K562 (cell line): ENCODE data around the gene STARD13. TPM values are rescaled to one million over a fixed set of nuclear protein-coding genes. Genes with fewer than 3 reads are reported as not detected.

ENCODE experiments used
- ATAC-seq: fragments of 200-7000 bp; cut with Tn5 transposase; 3 replicates; pipeline ENCODE4 v1.9.1; 2020; ENCODE audit warnings: moderate library complexity
- BruUV-seq: library from RNA; stranded (reverse); fragments of 400-500 nt; replicated peaks from 2 replicates; lab custom pipeline; 2021; lab: Mats Ljungman, UMichigan
- CTCF ChIA-PET: fragments of 300-600 bp; formaldehyde crosslinking; extraction: SDS; loops from one replicate; lab custom pipeline; 2021; ENCODE audit warnings: low intra/inter-chr PET ratio; lab: Yijun Ruan, JAX
- POLR2A ChIA-PET: fragments of 300-600, 350-650 bp; sonication (Branson Sonifier 250); formaldehyde crosslinking; extraction: SDS; loops from one replicate; lab custom pipeline; 2021; ENCODE audit warnings: antibody characterized with exemption, inconsistent platforms; lab: Yijun Ruan, JAX
- DNase-seq, 4 experiments: peaks; one replicate each; pipeline versions ENCODE4 v3.0.0 to v3.0.0-alpha.2; 2011 to 2018; ENCODE audit warnings: low spot score in 3 of 4, mixed read lengths in 3 of 4; ENCODE audit errors: extremely low read depth in 1 of 4
- FAIRE-seq: peaks from 2 replicates; lab custom pipeline; 2011; peaks lifted over from hg19 to GRCh38; lab: Jason Lieb, UNC
- H2AFZ ChIP-seq: 2 replicates; pipeline ENCODE4 v1.6.0; 2011; ENCODE audit warnings: low read depth, low read length, control low read depth, inconsistent platforms
- H3K27ac ChIP-seq: fragments of 200-600 bp; 3 replicates; pipeline ENCODE4 v1.8.0; 2011; ENCODE audit warnings: low read depth, mild to moderate bottlenecking, control low read depth, inconsistent platforms, low read length, moderate library complexity, mixed read lengths; ENCODE audit errors: extremely low read depth
- H3K27me3 ChIP-seq, 2 experiments: fragments of 300-600 bp in 1 of 2; 2 replicates in 1 of 2; 3 replicates in 1 of 2; pipeline versions ENCODE4 v1.6.0 to v1.8.0; 2011; ENCODE audit warnings: inconsistent platforms in 2 of 2, low read length in 2 of 2, mild to moderate bottlenecking in 1 of 2, mixed read lengths in 1 of 2, moderate library complexity in 1 of 2; ENCODE audit not compliant: control insufficient read depth in 2 of 2, insufficient read depth in 2 of 2
- H3K36me3 ChIP-seq: fragments of 300-600 bp; 3 replicates; pipeline ENCODE4 v1.8.0; 2011; ENCODE audit warnings: mild to moderate bottlenecking, low read length, inconsistent platforms; ENCODE audit not compliant: control insufficient read depth, insufficient read depth
- H3K4me1 ChIP-seq, 2 experiments: fragments of 200-600 bp in 1 of 2; replicated peaks in 1 of 2; 2 replicates in 1 of 2; 3 replicates in 1 of 2; pipeline versions ENCODE4 v1.5.1 to v1.8.0; 2011; ENCODE audit warnings: inconsistent platforms in 2 of 2, low read length in 2 of 2, mild to moderate bottlenecking in 1 of 2, mixed read lengths in 1 of 2, moderate library complexity in 1 of 2; ENCODE audit not compliant: control insufficient read depth in 2 of 2, insufficient read depth in 2 of 2
- H3K4me2 ChIP-seq: 2 replicates; pipeline ENCODE4 v1.6.1; 2011; ENCODE audit warnings: low read length, control low read depth, inconsistent platforms, mixed read lengths; ENCODE audit not compliant: insufficient read depth
- H3K4me3 ChIP-seq: fragments of 200-600 bp; sonication (generic), shearing (Covaris generic); 2 replicates; pipeline ENCODE4 v1.5.1; 2016; ENCODE audit warnings: control low read depth, inconsistent platforms
- H3K79me2 ChIP-seq: fragments of 200-600 bp; 3 replicates; pipeline ENCODE4 v1.8.0; 2011; ENCODE audit warnings: low read length, inconsistent platforms; ENCODE audit not compliant: control insufficient read depth, insufficient read depth
- H3K9ac ChIP-seq, 2 experiments: 2 replicates each; pipeline versions ENCODE4 v1.6.0 to v1.6.1; 2011; ENCODE audit warnings: low read depth in 2 of 2, low read length in 2 of 2, control low read depth in 1 of 2, inconsistent platforms in 1 of 2, mild to moderate bottlenecking in 1 of 2, mixed read lengths in 1 of 2; ENCODE audit not compliant: insufficient read depth in 1 of 2
- H3K9me1 ChIP-seq: one replicate; pipeline ENCODE4 v1.6.0; 2011; ENCODE audit warnings: inconsistent platforms, mild to moderate bottlenecking, low read length, moderate library complexity; ENCODE audit not compliant: control insufficient read depth, insufficient read depth
- H3K9me3 ChIP-seq: replicated peaks from 2 replicates; pipeline ENCODE4 v1.5.1; 2011; ENCODE audit warnings: low read depth, low read length, inconsistent platforms; ENCODE audit not compliant: control insufficient read depth, insufficient read depth
- H4K20me1 ChIP-seq: replicated peaks from 2 replicates; pipeline ENCODE4 v1.6.1; 2011; ENCODE audit warnings: low read length, inconsistent platforms, mixed read lengths; ENCODE audit not compliant: control insufficient read depth, insufficient read depth
- DIDO1 ChIP-seq: fragments of 450-650 bp; IDR thresholded peaks from 2 replicates; pipeline ENCODE4 v1.6.1; 2016; ENCODE audit warnings: low read depth, missing biosample characterization, missing genetic modification characterization
- IFI16 ChIP-seq: fragments of 250-450 bp; sonication (Bioruptor Pico); IDR thresholded peaks from 2 replicates; pipeline ENCODE4 v2.1.2; 2022; ENCODE audit warnings: mild to moderate bottlenecking, inconsistent platforms
- KAT7 ChIP-seq: sonication (generic); formaldehyde crosslinking; IDR thresholded peaks from 2 replicates; pipeline ENCODE4 v1.8.0; 2022; ENCODE audit warnings: missing genetic modification reagents, mild to moderate bottlenecking, borderline replicate concordance
- KDM2B ChIP-seq: fragments of 250-450 bp; sonication (Bioruptor Pico); IDR thresholded peaks from 2 replicates; pipeline ENCODE4 v1.8.0; 2021; ENCODE audit warnings: mild to moderate bottlenecking, moderate library complexity
- LCOR ChIP-seq: sonication (generic); formaldehyde crosslinking; IDR thresholded peaks from 2 replicates; pipeline ENCODE4 v1.8.0; 2022; ENCODE audit warnings: mild to moderate bottlenecking, missing genetic modification reagents
- MCM5 ChIP-seq: fragments of 450-650 bp; IDR thresholded peaks from 2 replicates; pipeline ENCODE4 v1.6.1; 2016; ENCODE audit warnings: low read depth
- NFIC ChIP-seq: fragments of 450-650 bp; IDR thresholded peaks from 2 replicates; pipeline ENCODE4 v1.6.1; 2017; ENCODE audit warnings: mild to moderate bottlenecking, inconsistent platforms
- POLR3G ChIP-seq: IDR thresholded peaks from 2 replicates; pipeline ENCODE4 v1.6.1; 2011; ENCODE audit not compliant: insufficient read length, insufficient replicate concordance; ENCODE audit errors: extremely low read depth
- RBFOX2 ChIP-seq: fragments of 200-400 bp; formaldehyde crosslinking; IDR thresholded peaks from 2 replicates; pipeline ENCODE4 v1.6.1; 2017; ENCODE audit warnings: low read depth, mild to moderate bottlenecking, low read length, moderate library complexity
- SAFB2 ChIP-seq: fragments of 200-400 bp; formaldehyde crosslinking; IDR thresholded peaks from 2 replicates; pipeline ENCODE4 v1.6.1; 2018; ENCODE audit warnings: borderline replicate concordance, low read length, low read depth, moderate library complexity; ENCODE audit not compliant: severe bottlenecking
- SMAD2 ChIP-seq: fragments of 150-350 bp; IDR thresholded peaks from 2 replicates; pipeline ENCODE4 v1.6.1; 2014; ENCODE audit warnings: low read depth, mild to moderate bottlenecking, low read length
- ZKSCAN3 ChIP-seq: fragments of 250-450 bp; sonication (Bioruptor Pico); IDR thresholded peaks from 2 replicates; pipeline ENCODE4 v1.4.0; 2020
- ZNF12 ChIP-seq: sonication (generic); formaldehyde crosslinking; IDR thresholded peaks from 2 replicates; pipeline ENCODE4 v1.4.0; 2020; ENCODE audit warnings: mild to moderate bottlenecking, missing genetic modification reagents
- ZNF143 ChIP-seq: sonication (generic); formaldehyde crosslinking; IDR thresholded peaks from 2 replicates; pipeline ENCODE4 v1.9.0; 2022; ENCODE audit warnings: mild to moderate bottlenecking, missing genetic modification reagents
- ZNF449 ChIP-seq: fragments of 250-450 bp; sonication (Bioruptor Pico); IDR thresholded peaks from 2 replicates; pipeline ENCODE4 v1.8.0; 2022; ENCODE audit warnings: moderate library complexity, mild to moderate bottlenecking, inconsistent platforms
- WGBS: fragments of 100-300 bp; shearing (Covaris generic); methylation state at CpG from one replicate; pipeline ENCODE4 v1.1.6; 2016; ENCODE audit warnings: low coverage, mixed read lengths; ENCODE audit not compliant: insufficient coverage; ENCODE audit errors: missing lambda C conversion rate; 5-methylcytosine and 5-hydroxymethylcytosine counted together
- in situ Hi-C: fragments of 300-500 bp; cut with MboI; formaldehyde crosslinking; loops from 4 replicates; pipeline ENCODE4 v1.15.0; 2018; ENCODE audit warnings: inconsistent platforms, mixed read lengths
- intact Hi-C: fragments of 100-400 bp; cut with micrococcal nuclease; formaldehyde crosslinking; loops from 2 replicates; pipeline ENCODE4 v1.14.2; 2022
- polyA plus RNA-seq, 8 experiments: library from polyadenylated mRNA; depleted of rRNA in 4 of 8; stranded (reverse) in 5 of 8; unstranded in 3 of 8; fragments of >200 nt; fragmentation: Nextera tagmentation in 2 of 8; fragmentation: Illumina TruSeq in 1 of 8; extraction: Ambion mirVana in 2 of 8; extraction: Trizol in 1 of 8; gene quantifications; 2 replicates each; pipeline versions ENCODE4 v1.2.1 to v1.2.3, GENCODE V29; 2011 to 2014; ENCODE audit warnings: inconsistent platforms in 1 of 8, missing spikeins in 1 of 8
- total RNA-seq, 7 experiments: library from RNA; depleted of rRNA in 6 of 7; stranded (reverse); fragments of >200 nt in 6 of 7; fragmentation: Illumina TruSeq in 2 of 7; extraction: Trizol in 2 of 7; gene quantifications; 2 replicates each; pipeline versions ENCODE4 v1.2.1 to v1.2.3, GENCODE V29; 2011 to 2021; ENCODE audit warnings: low replicate concordance in 1 of 7
- TF ChIP-seq, protein P1 (sequence below): fragments of 250-450 bp; sonication (Bioruptor Pico); IDR thresholded peaks from 2 replicates; pipeline ENCODE4 v1.9.0; 2021; ENCODE audit warnings: mild to moderate bottlenecking
- TF ChIP-seq, protein P2 (sequence below): sonication (generic); formaldehyde crosslinking; IDR thresholded peaks from 2 replicates; pipeline ENCODE4 v1.8.1; 2023; ENCODE audit warnings: mild to moderate bottlenecking, missing genetic modification reagents
- TF ChIP-seq, protein P3 (sequence below): fragments of 250-450 bp; sonication (Bioruptor Pico); IDR thresholded peaks from 2 replicates; pipeline ENCODE4 v1.5.0; 2020; ENCODE audit warnings: mild to moderate bottlenecking

STARD13 gene
- total and polyA plus RNA-seq, 9 of the 15 experiments (the other 6 are each of a cell fraction or from before 2014, with no cell fraction given), result 0.11 TPM; not detected in 8

GRCh38 chr13:33053397-33054066, 232.0 kb downstream of the STARD13 start:
- ChIA-PET CTCF (no interaction called here), POLR2A (interaction anchor here (0.6 kb wide), 1 partner anchor 730 kb away, joined by 3 read pairs; no protein-coding TSS in a partner anchor)
- Histone ChIP-seq H3K9ac (no peak overlapping the region), H2AFZ (no peak overlapping the region), H4K20me1 (no peaks in the 10 kb centered on the region), H3K4me3 (no peak overlapping the region), H3K9me1 (no peaks in the 10 kb centered on the region), H3K4me1 (no peaks in the 10 kb centered on the region), H3K27me3 (0 out of 5 replicates have a peak, but pooled peaks cover 0 to 4% of the 10 kb centered on the region in 2 experiments), H3K4me2 (no peak overlapping the region), H3K9me3 (no peaks in the 10 kb centered on the region), H3K79me2 (no peaks in the 10 kb centered on the region), H3K36me3 (no peaks in the 10 kb centered on the region), H3K27ac (no peak overlapping the region)
- no peak for ATAC-seq
- DNase-seq, result no peak
- intact Hi-C loops (no loop called here), in situ Hi-C loops (no loop called here)
- WGBS, result 0% methylated on average over 7 of the region's 7 CpGs
- no TSS peak for BruUV-seq
- no peak for FAIRE-seq
- TF ChIP-seq MCM5 (no peak), SMAD2 (no peak), KDM2B (CRISPR knock-in tag) (no peak), ZNF143 (CRISPR knock-in tag) (no peak), ZKSCAN3 (CRISPR knock-in tag) (no peak), SAFB2 (no peak), LCOR (CRISPR knock-in tag) (no peak), POLR3G (no peak), NFIC (no peak), ZNF12 (CRISPR knock-in tag) (no peak), RBFOX2 (no peak), KAT7 (CRISPR knock-in tag) (no peak), IFI16 (CRISPR knock-in tag) (no peak), ZNF449 (CRISPR knock-in tag) (no peak), DIDO1 (tag) (no peak)
- TF ChIP-seq, protein P1, sequence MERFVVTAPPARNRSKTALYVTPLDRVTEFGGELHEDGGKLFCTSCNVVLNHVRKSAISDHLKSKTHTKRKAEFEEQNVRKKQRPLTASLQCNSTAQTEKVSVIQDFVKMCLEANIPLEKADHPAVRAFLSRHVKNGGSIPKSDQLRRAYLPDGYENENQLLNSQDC, result no peak
- TF ChIP-seq, protein P2, sequence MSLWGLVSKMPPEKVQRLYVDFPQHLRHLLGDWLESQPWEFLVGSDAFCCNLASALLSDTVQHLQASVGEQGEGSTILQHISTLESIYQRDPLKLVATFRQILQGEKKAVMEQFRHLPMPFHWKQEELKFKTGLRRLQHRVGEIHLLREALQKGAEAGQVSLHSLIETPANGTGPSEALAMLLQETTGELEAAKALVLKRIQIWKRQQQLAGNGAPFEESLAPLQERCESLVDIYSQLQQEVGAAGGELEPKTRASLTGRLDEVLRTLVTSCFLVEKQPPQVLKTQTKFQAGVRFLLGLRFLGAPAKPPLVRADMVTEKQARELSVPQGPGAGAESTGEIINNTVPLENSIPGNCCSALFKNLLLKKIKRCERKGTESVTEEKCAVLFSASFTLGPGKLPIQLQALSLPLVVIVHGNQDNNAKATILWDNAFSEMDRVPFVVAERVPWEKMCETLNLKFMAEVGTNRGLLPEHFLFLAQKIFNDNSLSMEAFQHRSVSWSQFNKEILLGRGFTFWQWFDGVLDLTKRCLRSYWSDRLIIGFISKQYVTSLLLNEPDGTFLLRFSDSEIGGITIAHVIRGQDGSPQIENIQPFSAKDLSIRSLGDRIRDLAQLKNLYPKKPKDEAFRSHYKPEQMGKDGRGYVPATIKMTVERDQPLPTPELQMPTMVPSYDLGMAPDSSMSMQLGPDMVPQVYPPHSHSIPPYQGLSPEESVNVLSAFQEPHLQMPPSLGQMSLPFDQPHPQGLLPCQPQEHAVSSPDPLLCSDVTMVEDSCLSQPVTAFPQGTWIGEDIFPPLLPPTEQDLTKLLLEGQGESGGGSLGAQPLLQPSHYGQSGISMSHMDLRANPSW (CRISPR knock-in tag), result no peak
- TF ChIP-seq, protein P3, sequence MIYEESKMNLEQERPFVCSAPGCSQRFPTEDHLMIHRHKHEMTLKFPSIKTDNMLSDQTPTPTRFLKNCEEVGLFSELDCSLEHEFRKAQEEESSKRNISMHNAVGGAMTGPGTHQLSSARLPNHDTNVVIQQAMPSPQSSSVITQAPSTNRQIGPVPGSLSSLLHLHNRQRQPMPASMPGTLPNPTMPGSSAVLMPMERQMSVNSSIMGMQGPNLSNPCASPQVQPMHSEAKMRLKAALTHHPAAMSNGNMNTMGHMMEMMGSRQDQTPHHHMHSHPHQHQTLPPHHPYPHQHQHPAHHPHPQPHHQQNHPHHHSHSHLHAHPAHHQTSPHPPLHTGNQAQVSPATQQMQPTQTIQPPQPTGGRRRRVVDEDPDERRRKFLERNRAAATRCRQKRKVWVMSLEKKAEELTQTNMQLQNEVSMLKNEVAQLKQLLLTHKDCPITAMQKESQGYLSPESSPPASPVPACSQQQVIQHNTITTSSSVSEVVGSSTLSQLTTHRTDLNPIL, result no peak
